Epithelial cell of esophagus (primary cell): ENCODE measurements around the gene NUTF2.
A peak's percentile ranks its signal among the peaks of the same experiment; 100 is the strongest.

Experiments used
- DNase-seq: peaks from one replicate; pipeline ENCODE4 v3.0.0; 2010; ENCODE audit warnings: low read depth
- H3K4me3 ChIP-seq: 2 replicates; pipeline ENCODE4 v1.5.1; 2011; ENCODE audit warnings: mild to moderate bottlenecking, low read length, control low read depth
- TF ChIP-seq, protein P1 (sequence below): IDR thresholded peaks from 2 replicates; pipeline ENCODE4 v1.5.1; 2011; ENCODE audit warnings: low read depth, mild to moderate bottlenecking, low read length, control low read depth, inconsistent platforms; ENCODE audit not compliant: insufficient read depth; ENCODE audit errors: missing control alignments

Gene NUTF2

DNA sequence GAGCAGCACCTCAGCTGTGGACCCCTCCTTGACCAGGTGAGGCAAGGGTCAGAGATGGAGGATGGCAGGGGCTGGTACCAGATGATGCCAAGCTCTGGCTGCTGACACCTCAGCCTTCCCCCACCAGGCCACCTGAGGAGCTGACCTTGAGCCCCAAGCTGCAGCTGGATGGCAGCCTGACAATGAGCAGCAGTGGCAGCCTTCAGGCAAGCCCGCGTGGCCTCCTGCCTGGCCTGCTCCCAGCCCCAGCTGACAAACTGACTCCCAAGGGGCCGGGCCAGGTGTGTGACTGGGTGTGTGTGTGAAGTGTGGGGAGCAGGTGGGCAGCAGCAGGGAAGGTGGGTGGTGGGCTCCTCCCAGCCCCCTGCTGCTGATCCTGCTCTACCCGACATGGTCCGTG is 33.2 kb downstream of the NUTF2 start:
- no peak overlapping the region for H3K4me3 ChIP-seq
- TF ChIP-seq, protein P1, sequence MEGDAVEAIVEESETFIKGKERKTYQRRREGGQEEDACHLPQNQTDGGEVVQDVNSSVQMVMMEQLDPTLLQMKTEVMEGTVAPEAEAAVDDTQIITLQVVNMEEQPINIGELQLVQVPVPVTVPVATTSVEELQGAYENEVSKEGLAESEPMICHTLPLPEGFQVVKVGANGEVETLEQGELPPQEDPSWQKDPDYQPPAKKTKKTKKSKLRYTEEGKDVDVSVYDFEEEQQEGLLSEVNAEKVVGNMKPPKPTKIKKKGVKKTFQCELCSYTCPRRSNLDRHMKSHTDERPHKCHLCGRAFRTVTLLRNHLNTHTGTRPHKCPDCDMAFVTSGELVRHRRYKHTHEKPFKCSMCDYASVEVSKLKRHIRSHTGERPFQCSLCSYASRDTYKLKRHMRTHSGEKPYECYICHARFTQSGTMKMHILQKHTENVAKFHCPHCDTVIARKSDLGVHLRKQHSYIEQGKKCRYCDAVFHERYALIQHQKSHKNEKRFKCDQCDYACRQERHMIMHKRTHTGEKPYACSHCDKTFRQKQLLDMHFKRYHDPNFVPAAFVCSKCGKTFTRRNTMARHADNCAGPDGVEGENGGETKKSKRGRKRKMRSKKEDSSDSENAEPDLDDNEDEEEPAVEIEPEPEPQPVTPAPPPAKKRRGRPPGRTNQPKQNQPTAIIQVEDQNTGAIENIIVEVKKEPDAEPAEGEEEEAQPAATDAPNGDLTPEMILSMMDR = no peak
- DNase-seq = no peak

DNA sequence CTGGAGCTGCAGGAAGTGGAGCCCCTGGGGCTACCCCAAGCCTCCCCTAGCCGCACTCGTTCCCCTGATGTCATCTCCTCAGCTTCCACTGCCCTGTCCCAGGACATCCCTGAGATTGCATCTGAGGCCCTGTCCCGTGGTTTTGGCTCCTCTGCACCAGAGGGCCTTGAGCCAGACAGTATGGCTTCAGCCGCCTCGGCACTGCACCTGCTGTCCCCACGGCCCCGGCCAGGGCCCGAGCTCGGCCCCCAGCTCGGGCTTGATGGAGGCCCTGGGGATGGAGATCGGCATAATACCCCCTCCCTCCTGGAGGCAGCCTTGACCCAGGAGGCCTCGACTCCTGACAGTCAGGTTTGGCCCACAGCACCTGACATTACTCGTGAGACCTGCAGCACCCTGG is 33.9 kb downstream of the NUTF2 start:
- no peak overlapping the region for H3K4me3 ChIP-seq
- no peak for DNase-seq
- TF ChIP-seq, protein P1 = no peak

DNA sequence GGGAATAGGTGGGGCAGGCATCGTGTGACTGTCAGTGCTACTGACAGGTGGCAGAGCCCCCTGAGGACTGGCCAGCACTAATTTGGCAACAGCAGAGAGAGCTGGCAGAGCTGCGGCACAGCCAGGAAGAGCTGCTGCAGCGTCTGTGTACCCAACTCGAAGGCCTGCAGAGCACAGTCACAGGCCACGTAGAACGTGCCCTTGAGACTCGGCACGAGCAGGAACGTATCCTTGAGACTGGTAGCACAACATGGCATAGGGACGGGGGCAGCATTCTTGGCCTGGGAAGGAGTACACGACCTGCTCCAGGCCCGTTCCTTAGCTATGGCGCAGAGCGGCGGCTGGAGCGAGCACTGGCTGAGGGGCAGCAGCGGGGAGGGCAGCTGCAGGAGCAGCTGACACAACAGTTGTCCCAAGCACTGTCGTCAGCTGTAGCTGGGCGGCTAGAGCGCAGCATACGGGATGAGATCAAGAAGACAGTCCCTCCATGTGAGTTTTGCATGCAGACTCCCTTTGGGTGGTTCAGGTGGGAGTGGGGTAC is 35.0 kb downstream of the NUTF2 start:
- H3K4me3 ChIP-seq = no peak overlapping the region
- no peak for DNase-seq
- TF ChIP-seq, protein P1 = no peak

DNA sequence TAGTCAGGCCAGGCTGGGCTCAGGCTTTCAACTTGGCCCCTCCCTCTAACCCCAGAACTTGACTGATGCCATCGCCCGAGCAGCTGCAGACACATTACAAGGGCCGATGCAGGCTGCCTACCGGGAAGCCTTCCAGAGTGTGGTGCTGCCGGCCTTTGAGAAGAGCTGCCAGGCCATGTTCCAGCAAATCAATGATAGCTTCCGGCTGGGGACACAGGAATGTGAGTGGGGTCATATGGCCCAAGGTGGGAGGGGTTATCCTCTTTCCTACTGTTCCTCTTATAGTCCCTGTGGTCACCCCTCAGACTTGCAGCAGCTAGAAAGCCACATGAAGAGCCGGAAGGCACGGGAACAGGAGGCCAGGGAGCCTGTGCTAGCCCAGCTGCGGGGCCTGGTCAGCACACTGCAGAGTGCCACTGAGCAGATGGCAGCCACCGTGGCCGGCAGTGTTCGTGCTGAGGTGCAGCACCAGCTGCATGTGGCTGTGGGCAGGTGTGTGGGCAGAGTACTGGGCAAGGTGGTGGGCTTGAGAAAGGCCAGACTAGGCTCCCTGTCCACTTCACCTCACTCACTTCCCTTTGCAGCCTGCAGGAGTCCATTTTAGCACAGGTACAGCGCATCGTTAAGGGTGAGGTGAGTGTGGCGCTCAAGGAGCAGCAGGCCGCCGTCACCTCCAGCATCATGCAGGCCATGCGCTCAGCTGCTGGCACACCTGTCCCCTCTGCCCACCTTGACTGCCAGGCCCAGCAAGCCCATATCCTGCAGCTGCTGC is 35.8 kb downstream of the NUTF2 start:
- no peak for DNase-seq
- no peak overlapping the region for H3K4me3 ChIP-seq
- TF ChIP-seq, protein P1 = no peak

DNA sequence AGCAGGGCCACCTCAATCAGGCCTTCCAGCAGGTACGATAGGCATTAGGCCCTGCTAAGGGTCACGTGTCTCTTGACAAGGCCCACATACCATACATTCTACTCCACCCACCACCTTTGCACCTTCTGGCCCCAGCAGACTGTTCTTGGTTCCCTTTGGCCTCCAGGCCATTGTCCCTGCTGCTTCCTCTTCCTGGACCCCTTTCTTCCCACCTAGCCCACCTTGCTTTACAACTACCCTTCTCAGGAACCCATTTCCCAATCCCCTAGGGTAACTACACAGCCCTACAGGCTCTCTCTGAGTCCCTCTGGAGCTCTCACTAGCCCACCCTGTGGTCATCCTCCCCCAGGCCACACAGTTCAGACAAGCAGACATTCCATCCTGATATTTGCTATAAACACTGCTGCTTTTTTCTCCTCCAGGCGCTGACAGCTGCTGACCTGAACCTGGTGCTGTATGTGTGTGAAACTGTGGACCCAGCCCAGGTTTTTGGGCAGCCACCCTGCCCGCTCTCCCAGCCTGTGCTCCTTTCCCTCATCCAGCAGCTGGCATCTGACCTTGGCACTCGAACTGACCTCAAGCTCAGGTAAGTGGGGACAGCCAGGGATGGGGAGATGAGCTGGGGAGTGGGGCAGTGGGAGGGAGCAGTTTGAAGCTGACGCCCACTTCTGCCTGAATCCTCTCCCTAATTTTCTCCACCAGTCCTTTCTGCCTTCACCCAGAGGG is 36.6 kb downstream of the NUTF2 start:
- TF ChIP-seq, protein P1 = no peak
- H3K4me3 ChIP-seq = no peak overlapping the region
- no peak for DNase-seq

DNA sequence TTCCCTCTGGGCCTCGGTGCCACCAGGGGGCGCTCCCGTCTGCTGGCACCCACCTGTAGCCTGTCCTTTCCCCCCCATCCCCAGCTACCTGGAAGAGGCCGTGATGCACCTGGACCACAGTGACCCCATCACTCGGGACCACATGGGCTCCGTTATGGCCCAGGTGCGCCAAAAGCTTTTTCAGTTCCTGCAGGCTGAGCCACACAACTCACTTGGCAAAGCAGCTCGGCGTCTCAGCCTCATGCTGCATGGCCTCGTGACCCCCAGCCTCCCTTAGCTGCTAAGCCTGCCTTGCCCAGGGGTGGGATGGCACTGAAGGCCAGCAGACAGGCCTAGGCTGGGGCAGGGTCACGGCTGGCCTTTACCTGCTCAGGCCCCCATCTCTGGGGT is 37.1 kb downstream of the NUTF2 start:
- no peak overlapping the region for H3K4me3 ChIP-seq
- peak; percentile 76 for DNase-seq
- TF ChIP-seq, protein P1 = peak; percentile 93
